ENCODE measurements around the gene CYP3A5.

GRCh38 chr7:99644431-99644830, 35.4 kb downstream of the CYP3A5 start:
- TF ChIP-seq SP2 (IDR thresholded peaks at IDR 0.05; ENCODE audit: low read length) (no peak), POLR2AphosphoS5 (IDR thresholded peaks at IDR 0.05; ENCODE audit: low read depth, low read length) (no peak), EZH2 (IDR thresholded peaks at IDR 0.05; ENCODE audit: low read depth, low read length, severe bottlenecking) (no peak), TEAD4 (IDR thresholded peaks at IDR 0.05; ENCODE audit: low read depth, low read length) (no peak), RXRA (IDR thresholded peaks at IDR 0.05; ENCODE audit: insufficient read depth, low read depth, low read length) (no peak), CTCF (IDR thresholded peaks at IDR 0.05; ENCODE audit: control extremely low read depth in 1 of 3, insufficient read depth in 1 of 3, low read depth in 1 of 3, low read length in 3 of 3) (no peak), SP1 (IDR thresholded peaks at IDR 0.05; ENCODE audit: low read depth, low read length) (no peak)

Measured in H1 (cell line).